ENCODE results near the gene MAOB. TPM values are rescaled to one million over a fixed set of nuclear protein-coding genes. Genes with fewer than 3 reads are reported as not detected.
A peak's percentile ranks its signal among the peaks of the same experiment; 100 is the strongest.

Gene MAOB
- total and polyA plus RNA-seq, 2 experiments from 2014 or later: 1.2 to 2.6 TPM

DNA sequence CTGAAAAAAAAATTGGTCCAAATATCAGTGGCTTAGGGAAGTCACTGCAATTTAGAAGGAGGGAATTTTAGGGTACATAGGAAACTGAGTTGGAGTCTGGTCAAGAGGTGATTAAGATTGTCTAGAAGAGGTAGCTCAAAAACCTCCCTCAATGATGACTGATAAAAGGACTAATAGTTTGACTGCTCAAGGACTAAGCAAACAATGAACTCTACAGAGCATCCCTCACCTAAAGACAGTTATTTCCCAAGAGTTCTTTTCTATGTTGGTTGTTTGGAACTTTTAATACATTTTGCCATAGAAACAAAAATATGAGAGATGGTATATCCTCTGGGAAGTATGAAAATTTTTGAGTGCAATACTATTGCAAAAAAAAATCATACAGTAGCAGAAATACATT is 35.7 kb downstream of the MAOB start:
- H3K36me3 ChIP-seq: no peaks in the 10 kb centered on the region
- no peaks in the 10 kb centered on the region for H3K9me3 ChIP-seq (ENCODE audit: low read depth)
- TF ChIP-seq CTCF (IDR thresholded peaks at IDR 0.05; ENCODE audit: low read depth, low read length): no peak
- no peak for DNase-seq (ENCODE audit: low read depth in 1 of 2, low spot score in 1 of 2)
- no peak overlapping the region for H3K4me3 ChIP-seq
- no peak overlapping the region for H3K27ac ChIP-seq
- no peaks in the 10 kb centered on the region for H3K27me3 ChIP-seq
- no peaks in the 10 kb centered on the region for H3K4me1 ChIP-seq (ENCODE audit: low read depth)

GRCh38 chrX:43845776-43846175 is 36.5 kb downstream of the MAOB start:
- no peak overlapping the region for H3K4me3 ChIP-seq
- no peaks in the 10 kb centered on the region for H3K4me1 ChIP-seq (ENCODE audit: low read depth)
- TF ChIP-seq CTCF (IDR thresholded peaks at IDR 0.05; ENCODE audit: low read depth, low read length): no peak
- no peaks in the 10 kb centered on the region for H3K27me3 ChIP-seq
- no peaks in the 10 kb centered on the region for H3K36me3 ChIP-seq
- no peaks in the 10 kb centered on the region for H3K9me3 ChIP-seq (ENCODE audit: low read depth)
- DNase-seq (ENCODE audit: low read depth in 1 of 2, low spot score in 1 of 2): no peak
- no peak overlapping the region for H3K27ac ChIP-seq

DNA sequence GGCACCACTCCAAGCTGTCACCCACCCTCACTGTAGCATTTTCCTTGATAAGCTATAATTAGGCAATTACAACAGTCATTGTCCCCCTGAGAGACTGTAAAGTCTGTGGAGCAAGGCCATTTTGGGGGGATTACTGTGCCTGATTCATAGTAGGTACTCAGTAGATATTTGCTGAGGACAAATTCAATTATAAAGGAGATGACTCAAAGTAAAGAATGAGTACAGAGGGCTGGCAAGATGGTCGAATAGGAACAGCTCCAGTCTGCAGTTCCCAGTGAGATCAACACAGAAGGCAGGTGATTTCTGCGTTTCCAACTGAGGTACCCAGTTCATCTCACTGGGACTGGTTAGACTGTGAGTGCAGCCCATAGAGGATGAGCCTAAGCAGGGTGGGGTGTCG is 42.0 kb downstream of the MAOB start:
- Histone ChIP-seq H3K27me3 (no peaks in the 10 kb centered on the region), H3K4me1 (ENCODE audit: low read depth) (no peaks in the 10 kb centered on the region), H3K9me3 (ENCODE audit: low read depth) (no peaks in the 10 kb centered on the region), H3K4me3 (no peak overlapping the region), H3K36me3 (no peaks in the 10 kb centered on the region), H3K27ac (no peak overlapping the region)
- DNase-seq (ENCODE audit: low read depth in 1 of 2, low spot score in 1 of 2): no peak
- no peak for TF ChIP-seq CTCF (IDR thresholded peaks at IDR 0.05; ENCODE audit: low read depth, low read length)

DNA sequence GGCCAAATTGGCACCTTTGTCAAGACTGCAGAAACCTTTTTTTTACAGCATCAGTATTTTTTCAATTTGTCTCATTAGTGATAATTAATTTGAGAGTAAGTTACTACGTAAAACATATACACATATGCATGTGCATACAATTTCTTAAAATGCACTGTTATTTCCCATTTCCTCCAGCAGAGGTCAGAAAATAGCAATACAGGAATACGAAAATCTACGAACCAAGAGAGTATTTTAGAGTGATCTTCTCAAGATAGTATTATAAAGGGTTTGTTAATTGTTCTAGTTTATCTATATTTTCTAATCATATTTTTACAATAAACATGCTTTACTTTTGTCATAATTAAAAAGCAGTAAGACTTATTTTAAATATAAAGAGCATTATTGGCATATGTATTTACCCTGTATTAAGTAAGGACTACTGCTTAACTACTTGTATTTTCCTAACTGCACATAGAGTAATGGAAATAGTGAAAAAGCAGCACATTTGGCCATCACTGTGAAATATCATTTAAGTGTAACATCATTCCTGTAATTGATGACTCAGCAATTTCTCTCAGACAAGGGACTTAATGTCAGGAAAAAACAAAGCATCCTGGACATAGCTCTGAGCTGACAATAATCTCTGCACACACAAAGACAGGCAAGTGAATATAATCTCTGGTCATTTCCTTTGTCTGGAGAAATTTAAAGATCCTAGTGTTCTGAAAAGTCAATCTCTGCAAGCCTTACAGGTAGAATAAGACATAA is 45.6 kb downstream of the MAOB start:
- H3K4me3 ChIP-seq: no peak overlapping the region
- H3K4me1 ChIP-seq (ENCODE audit: low read depth): no peaks in the 10 kb centered on the region
- H3K27ac ChIP-seq: no peak overlapping the region
- no peaks in the 10 kb centered on the region for H3K27me3 ChIP-seq
- H3K36me3 ChIP-seq: no peaks in the 10 kb centered on the region
- no peaks in the 10 kb centered on the region for H3K9me3 ChIP-seq (ENCODE audit: low read depth)
- peak; percentile 56 for TF ChIP-seq CTCF (IDR thresholded peaks at IDR 0.05; ENCODE audit: low read depth, low read length)
- DNase-seq (ENCODE audit: low read depth in 1 of 2, low spot score in 1 of 2): peak; percentile 26 to 40

GRCh38 chrX:43835559-43835958 is 46.7 kb downstream of the MAOB start:
- no peak for TF ChIP-seq CTCF (IDR thresholded peaks at IDR 0.05; ENCODE audit: low read depth, low read length)
- H3K9me3 ChIP-seq (ENCODE audit: low read depth): no peaks in the 10 kb centered on the region
- no peaks in the 10 kb centered on the region for H3K36me3 ChIP-seq
- no peaks in the 10 kb centered on the region for H3K4me1 ChIP-seq (ENCODE audit: low read depth)
- no peak overlapping the region for H3K27ac ChIP-seq
- H3K27me3 ChIP-seq: no peaks in the 10 kb centered on the region
- no peak overlapping the region for H3K4me3 ChIP-seq
- DNase-seq (ENCODE audit: low read depth in 1 of 2, low spot score in 1 of 2): no peak
